ENCODE results near the gene ZEB2. TPM values are rescaled to one million over a fixed set of nuclear protein-coding genes. Genes with fewer than 3 reads are reported as not detected.

The ZEB2 gene
- total and polyA plus RNA-seq, 10 of the 15 experiments (the other 5 are each of a cell fraction or from before 2014, with no cell fraction given) = 0.14 to 3.2 (median 0.84) TPM

- WGBS (ENCODE audit: insufficient coverage, insufficient replicate concordance, low lambda C conversion rate, missing lambda C conversion rate) = 36% methylated on average over 1 of the region's 1 CpG
Measured at GRCh38 chr2:144359684-144360083, 160.2 kb downstream of the ZEB2 start.

More at GRCh38 chr2:144359684-144360083, 160.2 kb downstream of the ZEB2 start:
- Histone ChIP-seq H2AFZ (ENCODE audit: control insufficient read depth, low read depth, low read length) (no peak overlapping the region), H3K4me3 (no peak overlapping the region), H3K4me1 (ENCODE audit: control insufficient read depth, insufficient read depth, low read length) (peaks cover 32% of the 10 kb centered on the region), H3K79me2 (ENCODE audit: control insufficient read depth, insufficient read depth, low read length) (no peaks in the 10 kb centered on the region), H3K9ac (ENCODE audit: control insufficient read depth, insufficient read depth, low read length) (no peak overlapping the region), H3K36me3 (ENCODE audit: control insufficient read depth in 2 of 2, insufficient read depth in 2 of 2, low read length in 1 of 2) (no peaks in the 10 kb centered on the region), H3K9me3 (replicated peaks; ENCODE audit: control insufficient read depth, insufficient read depth, low read length) (no peaks in the 10 kb centered on the region), H4K20me1 (ENCODE audit: control insufficient read depth, insufficient read depth) (no peaks in the 10 kb centered on the region), H3K27ac (ENCODE audit: control insufficient read depth, insufficient read depth) (peak overlapping the region; percentile 83), H3K4me2 (ENCODE audit: control insufficient read depth, insufficient read depth) (no peak overlapping the region), H3K27me3 (replicated peaks in 1 of 2; ENCODE audit: control insufficient read depth in 2 of 2, insufficient read depth in 2 of 2, low read length in 1 of 2) (no peaks in the 10 kb centered on the region)
- RAD21 ChIA-PET (ENCODE audit: unreplicated experiment) = interaction anchor here (4.9 kb wide), 1 partner anchor 12 kb away, joined by 35 read pairs; no protein-coding TSS in a partner anchor
- FAIRE-seq = no peak
- ATAC-seq = peak; percentile 1; the same call in 1 of the 3 replicates
- TF ChIP-seq ZBTB40 (IDR thresholded peaks at IDR 0.05; ENCODE audit: borderline replicate concordance) (no peak), POLR2AphosphoS5 (IDR thresholded peaks at IDR 0.05; ENCODE audit: low read length) (no peak), CBX5 (IDR thresholded peaks at IDR 0.05; ENCODE audit: low read depth) (no peak), ZNF24 (IDR thresholded peaks at IDR 0.05) (peak; percentile 92), BHLHE40 (IDR thresholded peaks at IDR 0.05; ENCODE audit: borderline replicate concordance in 1 of 2, low read depth in 2 of 2, low read length in 1 of 2) (no peak), EZH2 (IDR thresholded peaks at IDR 0.05; ENCODE audit: borderline replicate concordance, control insufficient read depth, low read depth, low read length) (no peak), NR2F1 (conservative IDR thresholded peaks at IDR 0.05) (no peak)
- TF ChIP-seq, protein P1, sequence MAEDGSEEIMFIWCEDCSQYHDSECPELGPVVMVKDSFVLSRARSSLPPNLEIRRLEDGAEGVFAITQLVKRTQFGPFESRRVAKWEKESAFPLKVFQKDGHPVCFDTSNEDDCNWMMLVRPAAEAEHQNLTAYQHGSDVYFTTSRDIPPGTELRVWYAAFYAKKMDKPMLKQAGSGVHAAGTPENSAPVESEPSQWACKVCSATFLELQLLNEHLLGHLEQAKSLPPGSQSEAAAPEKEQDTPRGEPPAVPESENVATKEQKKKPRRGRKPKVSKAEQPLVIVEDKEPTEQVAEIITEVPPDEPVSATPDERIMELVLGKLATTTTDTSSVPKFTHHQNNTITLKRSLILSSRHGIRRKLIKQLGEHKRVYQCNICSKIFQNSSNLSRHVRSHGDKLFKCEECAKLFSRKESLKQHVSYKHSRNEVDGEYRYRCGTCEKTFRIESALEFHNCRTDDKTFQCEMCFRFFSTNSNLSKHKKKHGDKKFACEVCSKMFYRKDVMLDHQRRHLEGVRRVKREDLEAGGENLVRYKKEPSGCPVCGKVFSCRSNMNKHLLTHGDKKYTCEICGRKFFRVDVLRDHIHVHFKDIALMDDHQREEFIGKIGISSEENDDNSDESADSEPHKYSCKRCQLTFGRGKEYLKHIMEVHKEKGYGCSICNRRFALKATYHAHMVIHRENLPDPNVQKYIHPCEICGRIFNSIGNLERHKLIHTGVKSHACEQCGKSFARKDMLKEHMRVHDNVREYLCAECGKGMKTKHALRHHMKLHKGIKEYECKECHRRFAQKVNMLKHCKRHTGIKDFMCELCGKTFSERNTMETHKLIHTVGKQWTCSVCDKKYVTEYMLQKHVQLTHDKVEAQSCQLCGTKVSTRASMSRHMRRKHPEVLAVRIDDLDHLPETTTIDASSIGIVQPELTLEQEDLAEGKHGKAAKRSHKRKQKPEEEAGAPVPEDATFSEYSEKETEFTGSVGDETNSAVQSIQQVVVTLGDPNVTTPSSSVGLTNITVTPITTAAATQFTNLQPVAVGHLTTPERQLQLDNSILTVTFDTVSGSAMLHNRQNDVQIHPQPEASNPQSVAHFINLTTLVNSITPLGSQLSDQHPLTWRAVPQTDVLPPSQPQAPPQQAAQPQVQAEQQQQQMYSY (CRISPR knock-in tag; IDR thresholded peaks at IDR 0.05) = no peak
- SMC1A ChIA-PET (ENCODE audit: uncharacterized antibody, unreplicated experiment) = interaction anchor here (0.6 to 2.6 kb wide), 7 partner anchors 9 to 35 kb away, joined by 3 to 11 read pairs (median 4); no protein-coding TSS in a partner anchor
- intact Hi-C loops (cut with micrococcal nuclease; ENCODE audit: unreplicated experiment) (loop anchor here (2.0 kb wide), 2 partner anchors 15 to 23 kb away; no protein-coding TSS in a partner anchor), in situ Hi-C loops (cut with MboI) (no loop called here)
- POLR2A ChIA-PET = interaction anchor here (0.6 to 1.0 kb wide), 2 partner anchors 11 to 80 kb away, joined by 3 read pairs; no protein-coding TSS in a partner anchor
- DNase-seq (ENCODE audit: low read depth, low spot score) = no peak
- no TSS peak for BruUV-seq (replicated peaks)
- CTCF ChIA-PET = interaction anchor here (1.2 kb wide), 1 partner anchor 13 kb away, joined by 3 read pairs; no protein-coding TSS in a partner anchor

Measured in GM12878 (cell line).